Fibroblast of villous mesenchyme (primary cell): ENCODE data around the gene MYO16. TPM values are rescaled to one million over a fixed set of nuclear protein-coding genes. Genes with fewer than 3 reads are reported as not detected.

Experiments used
- DNase-seq: peaks from one replicate; pipeline ENCODE4 v3.0.0-alpha.2; 2010; ENCODE audit warnings: low read depth
- H3K4me3 ChIP-seq: 2 replicates; pipeline ENCODE4 v1.5.1; 2011; ENCODE audit warnings: low read depth, mild to moderate bottlenecking, low read length
- CTCF ChIP-seq: IDR thresholded peaks from 2 replicates; pipeline ENCODE4 v1.5.1; 2012; ENCODE audit warnings: low read depth, mild to moderate bottlenecking, low read length; ENCODE audit not compliant: insufficient read depth
- total RNA-seq: library from RNA; depleted of rRNA; stranded (reverse); fragments of >200 nt; gene quantifications from 2 replicates; pipeline ENCODE4 v1.2.3, GENCODE V29; 2012

MYO16 gene
- total RNA-seq, 1 donor, result 0.86 TPM

GRCh38 chr13:109024611-109025010 is 395.2 kb downstream of the MYO16 start:
- H3K4me3 ChIP-seq, result no peak overlapping the region
- TF ChIP-seq CTCF, result no peak
- no peak for DNase-seq

- DNase-seq, result no peak
- H3K4me3 ChIP-seq, result no peak overlapping the region
- no peak for TF ChIP-seq CTCF
These were observed 396.9 kb downstream of the MYO16 start for GRCh38 chr13:109026266-109026665.

GRCh38 chr13:109028624-109029023 is 399.2 kb downstream of the MYO16 start:
- no peak for TF ChIP-seq CTCF
- peak; percentile 40 for DNase-seq
- H3K4me3 ChIP-seq, result no peak overlapping the region

- DNase-seq, result no peak
- no peak overlapping the region for H3K4me3 ChIP-seq
- TF ChIP-seq CTCF, result no peak
These were observed 403.7 kb downstream of the MYO16 start for GRCh38 chr13:109033090-109033489.

GRCh38 chr13:109036078-109036780 is 406.8 kb downstream of the MYO16 start:
- no peak overlapping the region for H3K4me3 ChIP-seq
- DNase-seq, result no peak
- TF ChIP-seq CTCF, result no peak

GRCh38 chr13:109043636-109044035 is 414.2 kb downstream of the MYO16 start:
- no peak for TF ChIP-seq CTCF
- DNase-seq, result no peak

GRCh38 chr13:109055850-109056249 is 426.4 kb downstream of the MYO16 start:
- TF ChIP-seq CTCF, result no peak
- DNase-seq, result no peak
- no peak overlapping the region for H3K4me3 ChIP-seq

More at GRCh38 chr13:109043636-109044035, 414.2 kb downstream of the MYO16 start:
- H3K4me3 ChIP-seq, result no peak overlapping the region
